ENCODE results near the gene GPR108.

DNA sequence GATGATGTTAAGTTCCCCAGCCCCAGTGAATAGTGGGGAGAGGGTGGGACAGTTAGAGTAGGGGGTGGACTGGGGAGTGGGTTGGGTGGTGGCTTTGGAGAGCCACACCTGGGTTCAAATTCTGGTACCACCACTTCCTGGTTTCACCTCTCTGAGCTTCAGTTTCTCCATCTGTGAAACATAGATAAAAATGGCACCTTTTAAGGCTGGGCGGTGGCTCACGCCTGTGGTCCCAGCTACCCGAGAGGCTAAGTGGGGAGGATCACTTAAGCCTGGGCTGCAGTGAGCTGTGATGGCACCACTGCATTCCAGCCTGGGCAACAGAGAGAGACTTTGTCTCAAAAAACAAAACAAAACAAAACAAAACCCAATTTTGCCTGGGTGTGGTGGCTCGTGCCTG lies 41.0 kb upstream of the GPR108 start:
- no peak for TF ChIP-seq CTCF (IDR thresholded peaks at IDR 0.05; ENCODE audit: control extremely low read depth in 1 of 3, insufficient read depth in 1 of 3, low read depth in 1 of 3, low read length in 3 of 3)
- no peak for TF ChIP-seq YY1 (IDR thresholded peaks at IDR 0.05; ENCODE audit: low read depth, low read length)
- TF ChIP-seq ZNF274 (IDR thresholded peaks at IDR 0.05; ENCODE audit: borderline replicate concordance, extremely low read depth, low read length), result no peak
- no peak for TF ChIP-seq JUND (IDR thresholded peaks at IDR 0.05; ENCODE audit: low read length)
- no peak for TF ChIP-seq CEBPB (IDR thresholded peaks at IDR 0.05; ENCODE audit: low read depth, low read length)
- TF ChIP-seq TEAD4 (IDR thresholded peaks at IDR 0.05; ENCODE audit: low read depth, low read length), result no peak
- TF ChIP-seq POLR2A (IDR thresholded peaks at IDR 0.05; ENCODE audit: control extremely low read depth in 1 of 2, low read depth in 2 of 2, low read length in 2 of 2), result no peak
- TF ChIP-seq KDM5A (IDR thresholded peaks at IDR 0.05; ENCODE audit: low read length), result no peak
- TF ChIP-seq EP300 (IDR thresholded peaks at IDR 0.05; ENCODE audit: borderline replicate concordance in 1 of 2, low read depth in 2 of 2, low read length in 2 of 2), result no peak
- TF ChIP-seq SP1 (IDR thresholded peaks at IDR 0.05; ENCODE audit: low read depth, low read length), result no peak
